ENCODE data around the gene VPS16.

VPS16 gene

GRCh38 chr20:2888224-2888955 lies 47.8 kb downstream of the VPS16 start:
- H3K27me3 ChIP-seq (ENCODE audit: control insufficient read depth, low read length) = no peaks in the 10 kb centered on the region
- H4K20me1 ChIP-seq (ENCODE audit: control insufficient read depth, insufficient read depth, low read depth, low read length) = peaks cover 16% of the 10 kb centered on the region; the same call in 1 of the 2 replicates
- no peak overlapping the region for H3K4me2 ChIP-seq (ENCODE audit: low read length)
- peaks cover 19% of the 10 kb centered on the region for H3K36me3 ChIP-seq (ENCODE audit: control insufficient read depth, low read length)
- H3K9me2 ChIP-seq (replicated peaks; ENCODE audit: control insufficient read depth, low read length) = no peaks in the 10 kb centered on the region
- peaks cover 94% of the 10 kb centered on the region for H3K79me2 ChIP-seq (ENCODE audit: control insufficient read depth, low read length)
- H3K4me3 ChIP-seq (ENCODE audit: low read length) = no peak overlapping the region
- H3K9me3 ChIP-seq (ENCODE audit: control insufficient read depth, insufficient read depth, low read length) = no peaks in the 10 kb centered on the region; the same call in 1 of the 2 replicates
- TF ChIP-seq CTCF (IDR thresholded peaks at IDR 0.05; ENCODE audit: low read depth, low read length, poor library complexity, severe bottlenecking) (no peak), EZH2phosphoT487 (IDR thresholded peaks at IDR 0.05; ENCODE audit: borderline replicate concordance, low read length) (no peak)
- 0 out of 2 replicates have a peak, but pooled peaks cover 3% of the 10 kb centered on the region for H3F3A ChIP-seq (ENCODE audit: control insufficient read depth, insufficient read depth)
- no peak overlapping the region for H3K27ac ChIP-seq (ENCODE audit: low read depth, low read length)
- peaks cover 16% of the 10 kb centered on the region for H3K4me1 ChIP-seq (ENCODE audit: control insufficient read depth, low read length)

DNA sequence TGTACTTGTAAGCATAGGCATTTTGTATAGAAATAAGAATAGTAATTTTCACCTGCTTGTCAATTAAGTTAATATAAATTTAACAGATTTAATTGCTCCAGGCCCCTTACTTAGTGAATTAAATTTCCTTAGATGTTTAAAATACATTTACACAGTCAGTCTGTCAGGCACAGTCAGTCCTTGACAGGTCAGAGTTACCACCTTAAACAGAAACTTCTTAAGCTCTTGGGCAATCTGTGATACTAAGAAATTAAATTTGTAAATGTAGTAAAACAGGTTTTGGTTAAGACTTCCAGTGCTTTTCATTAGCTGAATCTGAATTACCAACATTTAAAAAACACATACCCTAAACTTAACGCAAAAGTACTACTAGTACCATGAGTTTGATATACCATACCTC lies 48.7 kb downstream of the VPS16 start:
- Histone ChIP-seq H3K36me3 (ENCODE audit: control insufficient read depth, low read length) (peaks cover 22% of the 10 kb centered on the region), H3K4me2 (ENCODE audit: low read length) (no peak overlapping the region), H3K9me2 (replicated peaks; ENCODE audit: control insufficient read depth, low read length) (no peaks in the 10 kb centered on the region), H3K27me3 (ENCODE audit: control insufficient read depth, low read length) (no peaks in the 10 kb centered on the region), H4K20me1 (ENCODE audit: control insufficient read depth, insufficient read depth, low read depth, low read length) (0 out of 2 replicates have a peak, but pooled peaks cover 11% of the 10 kb centered on the region), H3K79me2 (ENCODE audit: control insufficient read depth, low read length) (peaks cover 94% of the 10 kb centered on the region), H3K4me1 (ENCODE audit: control insufficient read depth, low read length) (peaks cover 10% of the 10 kb centered on the region), H3K9me3 (ENCODE audit: control insufficient read depth, insufficient read depth, low read length) (peaks cover 2% of the 10 kb centered on the region; the same call in 1 of the 2 replicates), H3F3A (ENCODE audit: control insufficient read depth, insufficient read depth) (0 out of 2 replicates have a peak, but pooled peaks cover 3% of the 10 kb centered on the region), H3K27ac (ENCODE audit: low read depth, low read length) (no peak overlapping the region), H3K4me3 (ENCODE audit: low read length) (no peak overlapping the region)
- no peak for TF ChIP-seq CTCF (IDR thresholded peaks at IDR 0.05; ENCODE audit: low read depth, low read length, poor library complexity, severe bottlenecking)
- TF ChIP-seq EZH2phosphoT487 (IDR thresholded peaks at IDR 0.05; ENCODE audit: borderline replicate concordance, low read length) = no peak

DNA sequence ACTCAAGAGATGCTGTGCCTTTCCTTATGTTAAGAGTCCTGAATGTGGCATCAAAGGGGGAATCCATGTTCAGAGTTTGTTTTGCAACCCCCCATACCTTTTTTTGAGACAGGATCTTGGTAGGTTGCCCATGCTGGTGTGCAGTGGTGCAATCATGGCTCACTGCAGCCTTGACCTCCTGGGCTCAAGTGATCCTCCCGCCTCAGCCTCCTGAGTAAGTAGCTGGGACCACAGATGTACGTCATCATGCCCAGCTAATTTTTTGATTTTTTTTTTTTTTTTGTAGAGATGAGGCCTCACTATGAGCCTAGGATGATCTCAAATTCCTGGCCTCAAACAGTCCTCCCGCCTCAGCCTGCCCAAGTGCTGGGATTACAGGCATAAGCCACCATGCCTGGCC lies 49.3 kb downstream of the VPS16 start:
- no peaks in the 10 kb centered on the region for H3K9me2 ChIP-seq (replicated peaks; ENCODE audit: control insufficient read depth, low read length)
- peaks cover 94% of the 10 kb centered on the region for H3K79me2 ChIP-seq (ENCODE audit: control insufficient read depth, low read length)
- TF ChIP-seq EZH2phosphoT487 (IDR thresholded peaks at IDR 0.05; ENCODE audit: borderline replicate concordance, low read length) = no peak
- no peak for TF ChIP-seq CTCF (IDR thresholded peaks at IDR 0.05; ENCODE audit: low read depth, low read length, poor library complexity, severe bottlenecking)
- H3F3A ChIP-seq (ENCODE audit: control insufficient read depth, insufficient read depth) = no peaks in the 10 kb centered on the region
- H4K20me1 ChIP-seq (ENCODE audit: control insufficient read depth, insufficient read depth, low read depth, low read length) = 0 out of 2 replicates have a peak, but pooled peaks cover 11% of the 10 kb centered on the region
- no peaks in the 10 kb centered on the region for H3K27me3 ChIP-seq (ENCODE audit: control insufficient read depth, low read length)
- no peak overlapping the region for H3K4me3 ChIP-seq (ENCODE audit: low read length)
- peaks cover 5% of the 10 kb centered on the region; the same call in 1 of the 2 replicates for H3K9me3 ChIP-seq (ENCODE audit: control insufficient read depth, insufficient read depth, low read length)
- no peak overlapping the region for H3K27ac ChIP-seq (ENCODE audit: low read depth, low read length)
- H3K4me1 ChIP-seq (ENCODE audit: control insufficient read depth, low read length) = peaks cover 5% of the 10 kb centered on the region
- no peak overlapping the region for H3K4me2 ChIP-seq (ENCODE audit: low read length)
- H3K36me3 ChIP-seq (ENCODE audit: control insufficient read depth, low read length) = peaks cover 25% of the 10 kb centered on the region
